Daoy (cell line): ENCODE data around the gene SPTBN4. TPM values are rescaled to one million over a fixed set of nuclear protein-coding genes. Genes with fewer than 3 reads are reported as not detected.

Experiments
- DNase-seq: peaks from one replicate; pipeline ENCODE4 v3.0.0-alpha.2; 2015; ENCODE audit warnings: low read depth
- total RNA-seq: library from RNA; depleted of rRNA; stranded (reverse); fragments of >200 nt; shearing (Covaris generic); gene quantifications from 2 replicates; pipeline ENCODE4 v1.2.3, GENCODE V29; 2014

SPTBN4 gene
- total RNA-seq, 1 experiment from 2014 or later, result 1.5 TPM

DNA sequence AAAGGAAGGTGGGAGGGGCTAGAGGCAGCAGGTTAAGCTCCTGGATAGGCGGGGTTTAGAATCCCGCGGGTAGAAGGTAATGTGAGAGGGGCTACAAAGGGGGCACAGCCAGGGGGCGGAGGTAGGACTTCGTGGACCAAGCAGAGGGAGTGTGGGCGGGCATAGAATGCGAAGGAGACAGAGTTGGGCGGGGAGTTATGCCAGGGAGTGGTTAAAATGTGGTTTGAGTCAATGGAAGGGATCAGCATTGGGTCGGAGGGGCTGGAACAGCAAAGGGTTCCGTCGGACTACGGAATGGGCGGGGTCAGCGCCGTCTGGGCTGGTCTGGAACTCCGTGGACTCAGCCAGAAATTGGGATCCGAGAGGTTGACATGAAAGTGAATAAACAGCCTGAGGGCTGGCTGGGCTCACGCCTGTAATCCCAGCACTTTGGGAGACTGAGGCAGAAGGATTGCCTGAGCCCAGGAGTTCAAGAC, 137.4 kb downstream of the SPTBN4 start:
- no peak for DNase-seq

- DNase-seq, result peak; percentile 63
Observed at GRCh38 chr19:40604647-40605215, 137.9 kb downstream of the SPTBN4 start.

DNA sequence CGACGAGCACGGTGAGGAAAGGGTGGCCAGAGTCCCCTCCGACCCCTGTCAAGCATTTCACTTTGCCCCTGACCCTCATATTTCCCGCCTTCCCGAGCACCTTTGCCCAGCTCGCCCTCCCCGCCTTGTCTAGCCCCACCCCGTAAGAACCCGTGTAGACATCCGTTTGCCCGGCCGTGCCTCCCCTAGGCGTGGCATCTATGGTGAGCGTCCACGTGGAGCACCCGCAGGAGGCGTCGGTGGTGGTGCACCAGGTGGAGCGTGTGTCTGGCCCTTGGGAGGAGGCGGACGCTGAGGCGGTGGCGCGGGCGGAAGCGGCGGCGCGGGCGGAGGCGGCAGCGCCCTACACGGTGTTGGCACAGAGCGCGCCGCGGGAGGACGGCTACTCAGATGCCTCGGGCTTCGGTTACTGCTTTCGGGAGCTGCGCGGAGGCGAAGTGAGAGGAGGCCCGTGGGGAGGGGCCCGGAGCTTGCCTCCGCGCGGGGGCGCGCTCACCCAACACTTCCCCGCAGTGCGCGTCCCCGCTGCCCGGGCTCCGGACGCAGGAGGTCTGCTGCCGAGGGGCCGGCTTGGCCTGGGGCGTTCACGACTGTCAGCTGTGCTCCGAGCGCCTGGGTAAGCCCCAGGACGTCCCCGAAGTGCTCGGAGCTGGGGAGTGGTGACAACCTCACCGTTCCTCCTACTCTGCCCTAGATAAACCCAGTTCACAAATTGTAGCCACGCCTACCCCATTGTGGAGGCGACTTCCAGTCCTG, 138.6 kb downstream of the SPTBN4 start:
- peak; percentile 92 for DNase-seq

DNA sequence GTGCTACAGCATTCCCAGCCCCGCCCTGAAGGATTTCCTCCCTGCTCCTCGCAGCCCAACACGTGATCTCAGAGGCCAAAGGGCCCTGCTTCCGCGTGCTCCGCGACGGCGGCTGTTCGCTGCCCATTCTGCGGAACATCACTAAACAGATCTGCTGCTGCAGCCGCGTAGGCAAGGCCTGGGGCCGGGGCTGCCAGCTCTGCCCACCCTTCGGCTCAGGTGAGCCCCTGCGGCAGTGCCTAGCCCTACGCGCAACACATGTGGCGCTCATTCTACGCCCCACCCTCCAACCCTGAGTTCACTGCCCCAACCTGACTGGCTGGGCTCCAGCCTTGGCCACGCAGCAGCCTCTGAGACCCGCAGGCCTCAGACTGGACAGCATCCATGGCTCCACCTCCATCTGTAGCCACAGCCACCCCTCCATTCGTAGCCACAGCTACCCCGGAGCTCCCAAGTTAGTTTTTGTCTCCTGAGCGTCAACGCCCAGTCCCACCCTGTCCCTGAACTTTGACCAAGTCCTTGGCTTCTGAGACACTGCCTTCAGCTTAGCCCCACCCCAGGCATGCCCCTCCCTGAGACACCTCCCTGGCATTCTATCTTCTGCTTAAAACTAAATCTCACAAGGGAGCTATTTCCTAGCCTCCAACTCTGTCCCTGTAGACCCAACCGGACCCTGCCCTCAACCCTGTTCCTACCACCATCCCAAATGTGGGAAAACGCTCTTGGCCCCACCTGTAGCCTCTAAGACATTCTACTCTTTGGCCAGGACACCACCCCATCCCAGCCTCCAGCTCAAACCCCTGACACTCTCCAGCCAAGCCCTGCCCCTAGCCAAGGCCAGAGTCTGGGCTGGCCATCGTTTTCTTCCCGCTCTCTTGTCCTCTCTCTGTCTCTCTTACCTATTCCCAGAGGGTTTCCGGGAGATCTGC, 140.8 kb downstream of the SPTBN4 start:
- DNase-seq, result no peak

DNA sequence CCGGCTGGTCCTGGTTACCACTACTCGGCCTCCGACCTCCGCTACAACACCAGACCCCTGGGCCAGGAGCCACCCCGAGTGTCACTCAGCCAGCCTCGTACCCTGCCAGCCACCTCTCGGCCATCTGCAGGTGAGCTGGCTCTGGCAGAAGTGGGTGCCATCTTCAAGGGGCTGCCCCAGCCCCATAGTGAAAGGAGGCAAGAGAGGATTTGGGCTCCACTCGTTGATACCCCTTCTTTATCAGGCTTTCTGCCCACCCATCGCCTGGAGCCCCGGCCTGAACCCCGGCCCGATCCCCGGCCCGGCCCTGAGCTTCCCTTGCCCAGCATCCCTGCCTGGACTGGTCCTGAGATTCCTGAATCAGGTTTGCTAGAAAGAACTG, 141.4 kb downstream of the SPTBN4 start:
- DNase-seq, result no peak

DNA sequence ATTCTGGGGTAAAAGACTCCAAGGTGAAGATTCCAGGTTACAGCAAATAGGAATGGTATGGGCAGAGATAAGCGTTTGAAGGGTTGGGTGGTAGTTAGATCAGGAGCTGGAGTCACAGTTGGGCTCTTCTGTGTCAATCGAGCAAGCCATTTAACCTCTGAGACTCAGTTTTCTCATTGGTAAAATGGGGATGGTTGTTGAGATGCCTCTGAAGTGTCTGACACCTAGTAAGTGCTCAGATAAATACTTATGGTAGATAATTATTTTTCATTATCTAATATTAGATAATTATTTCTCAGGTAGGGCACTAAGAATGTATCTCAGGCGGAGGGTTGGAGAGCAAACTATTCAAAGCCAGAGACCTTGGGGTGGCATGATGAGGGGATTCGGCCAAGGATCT, 142.2 kb downstream of the SPTBN4 start:
- DNase-seq, result no peak

- peak; percentile 93 for DNase-seq
Observed at GRCh38 chr19:40609561-40610395, 143.0 kb downstream of the SPTBN4 start.

GRCh38 chr19:40610396-40611064, 143.7 kb downstream of the SPTBN4 start:
- no peak for DNase-seq

DNA sequence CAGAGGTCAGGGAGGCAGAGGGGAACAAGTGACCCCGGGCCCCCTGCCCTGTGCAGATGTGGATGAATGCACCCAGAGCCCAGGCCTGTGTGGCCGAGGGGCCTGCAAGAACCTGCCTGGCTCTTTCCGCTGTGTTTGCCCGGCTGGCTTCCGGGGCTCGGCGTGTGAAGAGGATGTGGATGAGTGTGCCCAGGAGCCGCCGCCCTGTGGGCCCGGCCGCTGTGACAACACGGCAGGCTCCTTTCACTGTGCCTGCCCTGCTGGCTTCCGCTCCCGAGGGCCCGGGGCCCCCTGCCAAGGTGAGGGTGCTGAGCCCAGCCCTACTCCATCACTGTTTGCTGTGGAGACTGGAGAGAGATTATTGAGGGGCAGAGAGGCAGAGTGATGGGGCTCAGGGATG, 144.3 kb downstream of the SPTBN4 start:
- peak; percentile 74 for DNase-seq

GRCh38 chr19:40611900-40612698, 145.3 kb downstream of the SPTBN4 start:
- DNase-seq, result no peak

DNA sequence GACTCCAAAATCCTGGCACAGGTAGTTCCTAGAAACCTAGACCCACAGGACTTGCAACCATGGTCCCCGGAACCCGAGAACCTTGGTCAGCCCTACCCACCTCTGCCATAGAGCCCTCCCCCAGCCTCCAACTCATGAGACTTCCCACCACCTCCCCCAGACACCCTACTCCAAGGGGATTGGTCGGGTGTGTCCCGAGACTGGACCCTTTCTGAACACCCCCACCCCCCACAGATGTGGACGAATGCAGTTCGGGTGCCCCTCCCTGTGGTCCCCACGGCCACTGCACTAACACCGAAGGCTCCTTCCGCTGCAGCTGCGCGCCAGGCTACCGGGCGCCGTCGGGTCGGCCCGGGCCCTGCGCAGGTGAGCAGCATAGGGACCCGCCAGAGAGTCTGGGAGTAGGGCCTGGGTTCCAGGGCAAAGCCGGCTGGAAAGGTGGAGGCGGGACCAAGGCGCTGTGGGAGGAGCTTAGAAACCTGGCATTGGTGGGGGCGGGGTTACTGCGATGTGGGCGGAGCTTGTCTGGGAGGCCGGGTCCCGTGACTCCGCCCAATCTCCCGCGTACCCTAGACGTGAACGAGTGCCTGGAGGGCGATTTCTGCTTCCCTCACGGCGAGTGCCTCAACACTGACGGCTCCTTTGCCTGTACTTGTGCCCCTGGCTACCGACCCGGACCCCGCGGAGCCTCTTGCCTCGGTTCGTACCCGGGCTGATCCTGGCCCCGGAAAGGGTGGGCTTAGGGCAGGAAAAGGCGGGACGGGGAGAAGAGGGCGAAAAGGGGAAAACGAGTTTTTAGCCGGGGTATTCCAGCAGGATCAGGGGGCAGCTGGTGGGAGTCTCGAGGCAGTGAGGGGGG, 146.3 kb downstream of the SPTBN4 start:
- DNase-seq, result no peak

GRCh38 chr19:40613690-40614621, 147.2 kb downstream of the SPTBN4 start:
- DNase-seq, result no peak

GRCh38 chr19:40614622-40615411, 148.0 kb downstream of the SPTBN4 start:
- DNase-seq, result peak; percentile 97

DNA sequence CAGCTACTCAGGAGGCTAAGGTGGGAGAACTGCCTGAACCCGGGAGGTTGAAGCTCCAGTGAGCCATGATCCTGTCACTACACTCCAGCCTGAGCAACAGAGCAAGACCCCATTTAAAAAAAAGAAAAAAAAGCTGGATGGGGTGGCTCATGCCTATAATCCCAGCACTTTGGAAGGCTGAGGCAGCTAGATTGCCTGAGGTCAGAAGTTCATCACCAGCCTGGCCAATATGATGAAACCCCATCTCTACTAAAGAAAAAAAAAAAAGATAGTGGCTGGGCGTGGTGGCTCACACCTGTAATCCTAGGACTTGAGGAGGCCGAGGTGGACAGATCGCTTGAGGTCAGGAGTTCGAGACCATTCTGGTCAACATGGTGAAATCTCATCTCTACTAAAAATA, 149.4 kb downstream of the SPTBN4 start:
- DNase-seq, result no peak

GRCh38 chr19:40616941-40617340, 150.1 kb downstream of the SPTBN4 start:
- no peak for DNase-seq

DNA sequence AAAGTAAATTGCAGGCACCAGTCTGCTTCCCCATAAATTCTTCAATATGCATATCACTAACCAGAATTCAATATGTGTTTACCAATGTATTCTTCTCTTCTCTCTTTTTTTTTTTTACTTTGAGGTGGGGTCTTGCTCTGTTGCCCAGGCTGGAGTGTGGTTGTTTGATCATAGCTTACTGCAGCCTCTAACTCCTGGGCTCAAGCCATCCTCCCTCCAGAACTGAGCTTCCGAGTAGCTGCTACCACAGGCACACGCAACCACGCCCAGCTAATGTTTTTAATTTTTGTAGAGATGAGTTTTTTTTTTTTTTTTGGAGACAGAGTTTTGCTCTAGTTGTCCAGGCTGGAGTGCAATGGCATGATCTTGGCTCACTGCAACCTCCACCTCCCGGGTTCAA, 151.2 kb downstream of the SPTBN4 start:
- no peak for DNase-seq
